Epithelial cell of proximal tubule (primary cell): ENCODE measurements around the gene PFN3. TPM values are rescaled to one million over a fixed set of nuclear protein-coding genes. Genes with fewer than 3 reads are reported as not detected.

Experiments
- DNase-seq: peaks from one replicate; pipeline ENCODE4 v3.0.0-alpha.2; 2011; ENCODE audit warnings: low read depth
- H3K4me3 ChIP-seq: 2 replicates; pipeline ENCODE4 v1.5.1; 2011; ENCODE audit warnings: low read depth, mild to moderate bottlenecking, low read length
- total RNA-seq: library from RNA; depleted of rRNA; stranded (reverse); fragments of >200 nt; gene quantifications from 2 replicates; pipeline ENCODE4 v1.2.3, GENCODE V29; 2015
- TF ChIP-seq, protein P1 (sequence below): conservative IDR thresholded peaks from 2 replicates; pipeline ENCODE4 v1.5.1; 2012; ENCODE audit warnings: low read depth, mild to moderate bottlenecking, low read length

The PFN3 gene
- total RNA-seq, 1 donor from 2014 or later: not detected

DNA sequence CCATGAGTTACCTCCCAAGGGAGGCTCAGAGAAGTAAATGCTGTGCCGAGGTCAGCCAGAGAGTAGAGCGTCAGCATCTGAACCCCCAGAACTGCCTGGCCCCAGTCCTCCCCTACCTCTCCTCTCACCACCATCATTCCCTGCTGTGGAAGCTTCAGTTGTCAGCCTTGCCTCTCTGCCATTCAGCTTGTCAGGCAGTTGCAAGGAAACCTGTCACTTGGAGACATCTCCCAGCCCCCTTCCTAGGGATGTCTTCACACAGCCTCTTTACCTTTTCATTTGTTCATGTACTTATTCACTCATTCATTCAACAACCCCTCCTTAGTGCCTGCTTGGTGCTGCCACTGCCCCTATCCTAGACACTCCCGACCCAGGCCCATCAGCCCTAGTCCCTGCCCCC lies 40.6 kb downstream of the PFN3 start:
- no peak for DNase-seq
- H3K4me3 ChIP-seq: no peak overlapping the region
- TF ChIP-seq, protein P1, sequence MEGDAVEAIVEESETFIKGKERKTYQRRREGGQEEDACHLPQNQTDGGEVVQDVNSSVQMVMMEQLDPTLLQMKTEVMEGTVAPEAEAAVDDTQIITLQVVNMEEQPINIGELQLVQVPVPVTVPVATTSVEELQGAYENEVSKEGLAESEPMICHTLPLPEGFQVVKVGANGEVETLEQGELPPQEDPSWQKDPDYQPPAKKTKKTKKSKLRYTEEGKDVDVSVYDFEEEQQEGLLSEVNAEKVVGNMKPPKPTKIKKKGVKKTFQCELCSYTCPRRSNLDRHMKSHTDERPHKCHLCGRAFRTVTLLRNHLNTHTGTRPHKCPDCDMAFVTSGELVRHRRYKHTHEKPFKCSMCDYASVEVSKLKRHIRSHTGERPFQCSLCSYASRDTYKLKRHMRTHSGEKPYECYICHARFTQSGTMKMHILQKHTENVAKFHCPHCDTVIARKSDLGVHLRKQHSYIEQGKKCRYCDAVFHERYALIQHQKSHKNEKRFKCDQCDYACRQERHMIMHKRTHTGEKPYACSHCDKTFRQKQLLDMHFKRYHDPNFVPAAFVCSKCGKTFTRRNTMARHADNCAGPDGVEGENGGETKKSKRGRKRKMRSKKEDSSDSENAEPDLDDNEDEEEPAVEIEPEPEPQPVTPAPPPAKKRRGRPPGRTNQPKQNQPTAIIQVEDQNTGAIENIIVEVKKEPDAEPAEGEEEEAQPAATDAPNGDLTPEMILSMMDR: no peak

DNA sequence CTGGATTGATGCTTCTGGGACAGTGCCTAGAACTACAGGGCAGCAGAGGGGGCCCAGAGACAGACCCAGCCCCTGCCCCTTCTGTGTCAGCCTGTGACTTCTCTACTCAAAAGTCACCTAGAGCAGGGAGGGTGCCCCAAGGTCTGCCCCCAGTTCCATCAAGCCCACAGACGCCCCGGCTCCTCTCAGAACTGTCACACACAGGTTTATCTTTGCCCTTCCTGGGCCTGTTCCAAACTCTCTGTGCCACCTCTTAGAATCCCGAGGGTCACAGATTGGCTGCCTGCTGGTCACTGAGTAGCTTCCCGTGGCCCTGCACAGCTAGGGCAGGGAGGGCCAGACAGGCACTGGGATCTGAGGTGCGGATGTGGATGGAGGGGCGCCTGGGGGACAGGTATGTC lies 41.0 kb downstream of the PFN3 start:
- H3K4me3 ChIP-seq: no peak overlapping the region
- TF ChIP-seq, protein P1: no peak
- DNase-seq: no peak

DNA sequence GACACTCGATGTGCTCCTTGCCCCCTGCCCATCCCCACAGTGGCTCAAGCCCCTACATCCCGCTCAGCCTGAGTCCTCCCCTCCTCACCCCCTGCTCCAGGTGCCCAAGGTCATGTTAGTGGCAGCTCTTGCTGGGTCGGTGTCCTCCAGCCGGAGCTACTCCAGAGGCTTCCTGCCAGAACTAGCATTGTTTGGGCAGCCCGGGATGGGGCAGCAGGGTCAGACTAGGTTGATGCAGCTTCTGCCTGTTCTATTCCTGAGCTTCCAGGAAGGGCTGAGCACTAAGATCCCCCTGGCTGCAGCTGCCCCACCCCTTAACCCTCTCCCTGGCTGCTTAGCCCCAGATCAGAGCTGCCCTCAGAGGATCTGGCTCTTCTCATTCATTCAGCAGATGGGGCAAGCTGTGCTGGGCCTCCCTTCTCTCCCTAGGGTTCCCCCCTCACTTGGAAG lies 42.1 kb downstream of the PFN3 start:
- DNase-seq: no peak
- H3K4me3 ChIP-seq: no peak overlapping the region
- TF ChIP-seq, protein P1: no peak

DNA sequence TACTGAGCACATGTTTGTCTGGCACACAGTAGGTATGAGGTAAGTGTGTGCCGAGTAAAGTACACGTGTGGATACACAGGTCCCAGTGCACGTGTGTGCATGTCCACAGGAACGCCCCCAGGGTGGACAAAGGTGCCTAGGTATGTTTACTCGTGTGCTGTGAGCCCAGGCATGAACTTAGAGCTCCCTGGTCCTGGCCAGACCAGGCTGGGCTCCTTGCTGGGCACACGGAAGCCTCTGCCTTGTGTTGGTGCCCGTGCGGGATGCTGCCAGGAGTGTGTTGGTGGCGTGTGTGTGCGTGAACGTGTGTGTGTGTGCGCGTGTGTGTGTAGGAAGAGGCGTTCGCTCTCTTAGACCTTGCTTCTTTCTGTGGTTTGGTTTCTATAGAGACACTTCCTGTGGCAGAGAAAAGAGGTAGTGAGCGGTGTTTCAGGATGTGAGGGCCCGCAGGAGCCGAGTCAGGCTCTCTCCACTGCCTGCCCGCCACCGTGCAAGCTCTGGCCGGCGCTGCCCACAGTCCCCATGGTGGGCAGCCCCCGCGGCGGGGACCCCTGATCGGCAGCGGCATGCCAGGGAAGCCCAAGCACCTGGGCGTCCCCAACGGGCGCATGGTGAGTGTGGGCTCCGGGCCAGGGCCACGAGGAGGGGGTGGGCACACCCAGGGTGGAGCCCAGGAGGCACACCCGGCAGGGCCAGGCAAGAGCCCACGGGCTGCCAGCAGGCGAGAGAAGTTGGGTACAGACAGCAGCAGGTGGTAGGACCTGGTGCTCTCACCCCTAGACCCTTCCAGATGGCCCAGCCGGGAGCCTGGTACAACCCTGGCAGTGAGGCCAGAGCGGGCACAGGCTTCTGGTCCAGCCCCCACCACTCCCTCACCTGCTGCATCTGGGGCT lies 42.8 kb downstream of the PFN3 start, which contains the start of gene RGS14:
Gene RGS14 (plus strand): TSS at position 466 of the 893 bp plus-strand sequence. CDS start 101 bp downstream, at position 567.
- no peak within 1 kb of the TSS for H3K4me3 ChIP-seq
- no peak for DNase-seq
- TF ChIP-seq, protein P1: no peak

DNA sequence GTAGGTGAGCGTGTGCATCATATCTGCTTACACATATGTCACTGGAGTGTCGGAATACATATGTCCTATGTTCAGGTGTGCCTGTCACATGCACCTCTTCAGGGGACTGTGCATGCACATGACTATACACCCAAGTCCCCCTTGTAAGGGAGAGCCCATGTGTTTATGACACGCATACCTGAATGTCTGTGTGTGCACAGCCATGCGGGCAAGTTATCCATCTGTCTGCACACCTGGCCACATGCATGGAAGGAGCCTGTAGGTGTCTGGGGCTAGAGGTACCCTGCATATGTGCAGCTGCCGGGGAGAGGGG lies 43.4 kb downstream of the PFN3 start:
- TF ChIP-seq, protein P1: no peak
- no peak for DNase-seq
- no peak overlapping the region for H3K4me3 ChIP-seq

DNA sequence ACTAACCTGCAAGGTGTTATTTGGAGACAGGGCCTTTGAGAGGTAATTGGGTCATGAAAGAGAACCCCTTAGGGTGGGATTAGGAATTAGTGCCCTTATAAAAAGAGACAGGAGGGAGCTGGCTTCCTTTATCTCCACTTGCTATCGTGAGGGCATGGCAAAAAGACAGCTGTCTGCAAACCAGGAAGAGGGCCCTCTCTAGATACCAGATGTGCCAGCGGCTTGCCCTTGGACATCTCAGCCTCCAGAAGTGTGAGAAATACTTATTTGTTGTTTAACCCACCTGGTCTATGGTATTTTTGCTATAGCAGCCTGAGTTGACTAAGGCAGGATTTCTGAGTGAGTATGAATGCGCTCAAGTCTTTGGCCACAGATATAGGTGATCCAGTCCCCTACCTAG lies 43.7 kb downstream of the PFN3 start:
- no peak for DNase-seq
- TF ChIP-seq, protein P1: no peak
- H3K4me3 ChIP-seq: no peak overlapping the region

DNA sequence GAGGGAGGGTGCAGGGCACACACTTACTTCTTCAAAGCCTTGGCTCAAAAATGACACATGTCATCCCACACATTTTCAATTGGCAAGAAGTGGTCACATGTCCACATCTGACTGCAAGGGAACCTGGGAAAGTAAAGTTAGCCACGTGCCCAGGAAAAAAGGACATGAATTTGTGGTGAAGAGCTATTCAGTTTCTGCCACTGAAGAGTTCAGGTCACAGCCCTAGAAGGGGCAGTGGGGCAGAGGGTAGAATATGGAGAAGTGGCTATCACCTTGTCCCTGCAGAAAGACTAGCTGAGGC lies 44.6 kb downstream of the PFN3 start:
- TF ChIP-seq, protein P1: no peak
- DNase-seq: no peak
- no peak overlapping the region for H3K4me3 ChIP-seq
